ENCODE results near the gene ARHGEF17. TPM values are rescaled to one million over a fixed set of nuclear protein-coding genes. Genes with fewer than 3 reads are reported as not detected.

ARHGEF17 gene
- total RNA-seq (under 1 TPM in 1 of 2 experiments, not detected in 1; 0.23 TPM), polyA plus RNA-seq (not detected)

- H3K27ac Mint-ChIP-seq = peak within 1 kb of the TSS in 6 of 7 donors; percentile 10 to 88 (median 54)
- H3K9me3 Mint-ChIP-seq = no peaks in the 10 kb centered on the region
- H3K36me3 ChIP-seq (ENCODE audit: insufficient read depth, low read length) = no peaks in the 10 kb centered on the region
- no peaks in the 10 kb centered on the region for H3K27me3 ChIP-seq (ENCODE audit: insufficient read depth, low read length)
- peak in 3 of 5 donors; percentile 15 to 35 (median 22) for DNase-seq
- intact Hi-C loops (cut with micrococcal nuclease) = no loop called here
- peaks cover 8% of the 10 kb centered on the region for H3K4me1 ChIP-seq (ENCODE audit: insufficient read depth, low read length)
- H3K4me3 Mint-ChIP-seq = peak within 1 kb of the TSS; percentile 84 to 96 (median 94)
- peak within 1 kb of the TSS; percentile 23 to 58 for H3K4me3 ChIP-seq (ENCODE audit: low read length in 2 of 2)
- ChIA-PET CTCF (ENCODE audit: partially characterized antibody) (interaction anchor here (1.2 to 7.3 kb wide), 10 partner anchors 8 to 353 kb away, joined by 3 to 110 read pairs (median 9); no protein-coding TSS in a partner anchor), POLR2A (ENCODE audit: partially characterized antibody) (interaction anchor here (1.9 kb wide), 1 partner anchor 28 kb away, joined by 11 read pairs; no protein-coding TSS in a partner anchor)
- H3K9me3 ChIP-seq (ENCODE audit: control insufficient read depth in 1 of 2, low read length in 2 of 2) = no peaks in the 10 kb centered on the region
- H3K27ac ChIP-seq (ENCODE audit: low read depth, low read length) = no peak within 1 kb of the TSS
- H3K36me3 Mint-ChIP-seq = no peaks in the 10 kb centered on the region
- peaks cover 6 to 18% (median 11%) of the 10 kb centered on the region in 4 donors for H3K4me1 Mint-ChIP-seq
- H3K27me3 Mint-ChIP-seq = peaks cover 7 to 15% of the 10 kb centered on the region in 2 donors
Observed at GRCh38 chr11:73308003-73308960, at the start of gene ARHGEF17. Gene ARHGEF17 (plus strand): TSS chr11:73308276. CDS start chr11:73308639, 363 bp downstream.

GRCh38 chr11:73259406-73260126 is 48.5 kb upstream of the ARHGEF17 start:
- Histone ChIP-seq H3K36me3 (ENCODE audit: insufficient read depth, low read length) (no peaks in the 10 kb centered on the region), H3K27ac (ENCODE audit: low read depth, low read length) (no peak overlapping the region), H3K27me3 (ENCODE audit: insufficient read depth, low read length) (no peaks in the 10 kb centered on the region), H3K4me3 (ENCODE audit: low read length in 2 of 2) (no peak overlapping the region), H3K4me1 (ENCODE audit: insufficient read depth, low read length) (no peaks in the 10 kb centered on the region), H3K9me3 (ENCODE audit: control insufficient read depth in 1 of 2, low read length in 2 of 2) (no peaks in the 10 kb centered on the region)
- H3K4me3 Mint-ChIP-seq = no peak overlapping the region
- POLR2A ChIA-PET (ENCODE audit: partially characterized antibody) = no interaction called here
- H3K27ac Mint-ChIP-seq = peak overlapping the region in 2 of 7 donors; percentile 47 to 66
- intact Hi-C loops (cut with micrococcal nuclease) = no loop called here
- H3K36me3 Mint-ChIP-seq = no peaks in the 10 kb centered on the region
- no peaks in the 10 kb centered on the region for H3K9me3 Mint-ChIP-seq
- no peak for DNase-seq
- H3K4me1 Mint-ChIP-seq = no peaks in the 10 kb centered on the region
- peaks cover 15 to 17% of the 10 kb centered on the region in 2 donors for H3K27me3 Mint-ChIP-seq
- CTCF ChIA-PET (ENCODE audit: partially characterized antibody) = interaction anchor here (1.0 kb wide), 1 partner anchor 15 kb away, joined by 4 read pairs; no protein-coding TSS in a partner anchor

- Mint-ChIP-seq H3K4me3 (no peak overlapping the region), H3K27me3 (peaks cover 19 to 23% of the 10 kb centered on the region in 2 donors), H3K27ac (peak overlapping the region in 1 of 7 donors; percentile 47), H3K9me3 (no peaks in the 10 kb centered on the region), H3K4me1 (no peaks in the 10 kb centered on the region), H3K36me3 (no peaks in the 10 kb centered on the region)
- no peak for DNase-seq
- Histone ChIP-seq H3K27ac (ENCODE audit: low read depth, low read length) (no peak overlapping the region), H3K27me3 (ENCODE audit: insufficient read depth, low read length) (no peaks in the 10 kb centered on the region), H3K36me3 (ENCODE audit: insufficient read depth, low read length) (no peaks in the 10 kb centered on the region), H3K9me3 (ENCODE audit: control insufficient read depth in 1 of 2, low read length in 2 of 2) (no peaks in the 10 kb centered on the region), H3K4me1 (ENCODE audit: insufficient read depth, low read length) (no peaks in the 10 kb centered on the region), H3K4me3 (ENCODE audit: low read length in 2 of 2) (no peak overlapping the region)
- intact Hi-C loops (cut with micrococcal nuclease) = no loop called here
- ChIA-PET CTCF (ENCODE audit: partially characterized antibody) (interaction anchor here (1.0 kb wide), 1 partner anchor 15 kb away, joined by 4 read pairs; no protein-coding TSS in a partner anchor), POLR2A (ENCODE audit: partially characterized antibody) (no interaction called here)
Observed at GRCh38 chr11:73260127-73260457, 48.0 kb upstream of the ARHGEF17 start.

GRCh38 chr11:73262851-73263495 is 45.1 kb upstream of the ARHGEF17 start:
- Mint-ChIP-seq H3K27ac (no peak overlapping the region), H3K4me3 (no peak overlapping the region), H3K4me1 (no peaks in the 10 kb centered on the region), H3K36me3 (no peaks in the 10 kb centered on the region), H3K9me3 (no peaks in the 10 kb centered on the region), H3K27me3 (peaks cover 22 to 29% of the 10 kb centered on the region in 2 donors)
- DNase-seq = no peak
- Histone ChIP-seq H3K27me3 (ENCODE audit: insufficient read depth, low read length) (no peaks in the 10 kb centered on the region), H3K27ac (ENCODE audit: low read depth, low read length) (no peak overlapping the region), H3K36me3 (ENCODE audit: insufficient read depth, low read length) (no peaks in the 10 kb centered on the region), H3K4me3 (ENCODE audit: low read length in 2 of 2) (no peak overlapping the region), H3K4me1 (ENCODE audit: insufficient read depth, low read length) (no peaks in the 10 kb centered on the region), H3K9me3 (ENCODE audit: control insufficient read depth in 1 of 2, low read length in 2 of 2) (no peaks in the 10 kb centered on the region)
- intact Hi-C loops (cut with micrococcal nuclease) = no loop called here
- ChIA-PET CTCF (ENCODE audit: partially characterized antibody) (interaction anchor here (1.1 to 1.5 kb wide), 2 partner anchors 27 to 88 kb away, joined by 3 read pairs; no protein-coding TSS in a partner anchor), POLR2A (ENCODE audit: partially characterized antibody) (no interaction called here)

GRCh38 chr11:73263640-73264039 is 44.4 kb upstream of the ARHGEF17 start:
- DNase-seq = no peak
- no peaks in the 10 kb centered on the region for H3K36me3 Mint-ChIP-seq
- H3K27ac Mint-ChIP-seq = no peak overlapping the region
- intact Hi-C loops (cut with micrococcal nuclease) = no loop called here
- H3K4me3 ChIP-seq (ENCODE audit: low read length in 2 of 2) = no peak overlapping the region
- peaks cover 22 to 30% of the 10 kb centered on the region in 2 donors for H3K27me3 Mint-ChIP-seq
- H3K4me3 Mint-ChIP-seq = no peak overlapping the region
- POLR2A ChIA-PET (ENCODE audit: partially characterized antibody) = no interaction called here
- CTCF ChIA-PET (ENCODE audit: partially characterized antibody) = interaction anchor here (1.5 kb wide), 1 partner anchor 26 kb away, joined by 3 read pairs; no protein-coding TSS in a partner anchor
- H3K4me1 Mint-ChIP-seq = no peaks in the 10 kb centered on the region
- H3K4me1 ChIP-seq (ENCODE audit: insufficient read depth, low read length) = no peaks in the 10 kb centered on the region
- no peaks in the 10 kb centered on the region for H3K27me3 ChIP-seq (ENCODE audit: insufficient read depth, low read length)
- H3K9me3 ChIP-seq (ENCODE audit: control insufficient read depth in 1 of 2, low read length in 2 of 2) = no peaks in the 10 kb centered on the region
- no peaks in the 10 kb centered on the region for H3K36me3 ChIP-seq (ENCODE audit: insufficient read depth, low read length)
- H3K27ac ChIP-seq (ENCODE audit: low read depth, low read length) = no peak overlapping the region
- no peaks in the 10 kb centered on the region for H3K9me3 Mint-ChIP-seq

GRCh38 chr11:73265278-73265810 is 42.7 kb upstream of the ARHGEF17 start:
- H3K27me3 ChIP-seq (ENCODE audit: insufficient read depth, low read length) = no peaks in the 10 kb centered on the region

More at GRCh38 chr11:73265278-73265810, 42.7 kb upstream of the ARHGEF17 start:
- H3K27ac ChIP-seq (ENCODE audit: low read depth, low read length) = no peak overlapping the region
- Mint-ChIP-seq H3K27ac (no peak overlapping the region), H3K4me3 (no peak overlapping the region), H3K4me1 (no peaks in the 10 kb centered on the region), H3K9me3 (no peaks in the 10 kb centered on the region), H3K36me3 (no peaks in the 10 kb centered on the region), H3K27me3 (peaks cover 22 to 32% of the 10 kb centered on the region in 2 donors)
- intact Hi-C loops (cut with micrococcal nuclease) = no loop called here
- H3K36me3 ChIP-seq (ENCODE audit: insufficient read depth, low read length) = no peaks in the 10 kb centered on the region
- no peak overlapping the region for H3K4me3 ChIP-seq (ENCODE audit: low read length in 2 of 2)
- POLR2A ChIA-PET (ENCODE audit: partially characterized antibody) = no interaction called here
- H3K9me3 ChIP-seq (ENCODE audit: control insufficient read depth in 1 of 2, low read length in 2 of 2) = no peaks in the 10 kb centered on the region
- H3K4me1 ChIP-seq (ENCODE audit: insufficient read depth, low read length) = no peaks in the 10 kb centered on the region
- no peak for DNase-seq
- CTCF ChIA-PET (ENCODE audit: partially characterized antibody) = no interaction called here
